Activated gamma-delta T cell treated with anti-CD3 and anti-CD28 coated beads, Interleukin-2, amount 50 U/mL, for 16 hours (primary cell): ENCODE measurements around the gene RPS2.
A peak's percentile ranks its signal among the peaks of the same experiment; 100 is the strongest.
"Not testable (repeated sequence)": the region's sequence is repeated elsewhere in the genome, so short reads cannot be mapped to it uniquely, and the experiment has no call there.

Source experiments
- DNase-seq: peaks from one replicate; pipeline ENCODE4 v3.0.0-alpha.2; 2020; ENCODE audit warnings: low read depth

RPS2 gene

DNA sequence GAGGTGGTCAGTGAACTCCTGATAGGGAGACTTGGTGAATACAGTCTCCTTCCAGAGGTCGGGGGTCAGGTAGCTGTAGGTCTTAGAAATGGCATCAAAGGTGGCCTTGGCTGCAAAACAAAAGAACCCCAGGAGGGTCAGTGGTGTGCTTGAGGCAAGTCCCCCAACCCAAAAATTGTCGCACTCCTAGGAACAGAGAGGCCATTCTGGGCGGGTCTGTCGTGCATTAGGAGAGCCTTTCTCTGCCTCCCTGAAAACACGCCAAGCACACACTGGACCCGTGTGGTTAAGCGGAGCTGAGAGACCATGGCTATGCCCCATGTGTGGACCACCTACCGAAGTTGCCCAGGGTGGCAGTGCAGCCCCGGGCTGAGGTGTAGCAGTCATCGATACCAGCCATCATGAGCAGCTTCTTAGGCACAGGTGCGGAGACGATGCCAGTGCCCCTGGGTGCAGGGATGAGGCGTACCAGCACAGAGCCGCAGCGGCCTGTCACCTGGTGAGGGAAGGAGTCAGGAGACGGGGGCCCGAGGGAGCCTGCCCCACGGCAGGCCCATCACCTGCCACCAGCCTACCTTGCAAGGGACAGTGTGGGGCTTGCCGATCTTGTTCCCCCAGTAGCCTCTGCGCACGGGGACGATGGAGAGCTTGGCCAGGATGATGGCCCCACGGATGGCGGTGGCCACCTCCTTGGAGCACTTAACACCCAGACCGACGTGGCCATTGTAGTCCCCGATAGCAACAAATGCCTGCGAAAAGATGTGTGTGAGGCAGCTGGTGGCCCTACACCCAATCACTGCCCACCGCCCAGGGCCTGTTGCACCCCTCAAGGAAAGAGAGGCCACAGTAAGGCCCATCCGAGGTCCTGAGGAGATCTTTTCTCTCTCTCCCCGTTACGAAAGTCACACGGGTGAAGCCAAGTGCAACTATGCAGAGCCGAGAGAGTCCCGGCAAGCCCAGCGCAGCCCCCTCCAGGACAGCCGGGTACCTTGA, 2.2 kb downstream of the RPS2 start:
- DNase-seq, result not testable (repeated sequence)

DNA sequence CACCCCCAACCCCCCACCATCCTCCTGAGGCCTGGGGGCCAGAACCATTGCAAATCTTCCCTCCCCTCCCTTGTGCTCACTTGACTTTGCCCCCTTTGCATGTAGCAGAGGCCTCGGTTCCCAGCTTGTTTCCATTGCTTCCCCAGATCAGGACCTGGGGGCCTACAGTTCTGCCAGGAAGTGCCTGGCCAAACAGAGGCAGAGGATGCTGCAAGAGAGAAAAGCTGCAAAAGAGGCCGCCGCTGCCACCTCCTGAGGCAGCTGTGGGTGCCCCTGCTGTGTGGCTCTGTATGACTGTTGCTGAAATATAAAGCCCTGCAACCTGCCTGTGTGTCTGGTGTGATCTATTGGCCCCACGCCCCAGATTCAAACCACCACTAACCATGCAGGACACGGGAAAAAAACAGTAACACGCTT, 3.0 kb downstream of the RPS2 start:
- DNase-seq, result no peak

DNA sequence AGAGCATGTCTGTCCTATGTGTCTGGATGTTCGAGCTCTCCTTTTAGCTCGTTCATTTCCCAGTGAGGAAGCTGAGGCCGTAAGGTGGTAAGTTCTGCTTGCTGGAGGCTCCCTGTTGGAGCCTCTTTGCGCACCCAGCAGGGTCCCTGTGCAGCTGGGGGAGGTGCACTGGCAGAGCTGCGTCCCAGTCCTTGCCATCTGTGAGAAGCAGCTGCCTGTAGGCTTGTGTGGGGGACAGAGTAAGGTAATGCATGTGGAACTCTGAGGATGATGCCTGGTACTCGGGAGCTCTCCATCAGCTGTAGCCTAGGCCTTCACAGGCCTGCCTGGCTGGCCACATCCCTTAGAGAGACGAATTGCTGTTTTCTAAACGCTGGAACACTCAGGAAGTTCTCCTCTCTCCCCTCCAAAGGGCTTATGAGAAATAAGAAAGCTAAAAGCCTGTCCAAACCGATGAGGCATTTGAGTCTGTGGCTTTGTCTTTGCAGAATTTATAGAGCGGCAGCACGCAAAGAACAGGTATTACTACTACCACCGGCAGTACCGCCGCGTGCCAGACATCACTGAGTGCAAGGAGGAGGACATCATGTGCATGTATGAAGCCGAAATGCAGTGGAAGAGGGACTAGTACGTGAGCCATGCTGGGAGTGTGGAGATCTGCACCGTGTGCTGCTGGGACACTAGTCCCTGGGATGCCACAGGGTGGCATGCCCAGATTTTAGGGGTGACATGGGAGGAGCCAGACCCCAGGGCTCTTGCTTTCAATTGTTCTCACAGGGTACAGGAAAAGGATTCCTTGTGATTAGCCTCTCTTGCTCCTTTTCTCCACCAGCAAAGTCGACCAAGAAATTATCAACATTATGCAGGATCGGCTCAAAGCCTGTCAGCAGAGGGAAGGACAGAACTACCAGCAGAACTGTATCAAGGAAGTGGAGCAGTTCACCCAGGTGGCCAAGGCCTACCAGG, 3.7 kb downstream of the RPS2 start:
- DNase-seq, result no peak

DNA sequence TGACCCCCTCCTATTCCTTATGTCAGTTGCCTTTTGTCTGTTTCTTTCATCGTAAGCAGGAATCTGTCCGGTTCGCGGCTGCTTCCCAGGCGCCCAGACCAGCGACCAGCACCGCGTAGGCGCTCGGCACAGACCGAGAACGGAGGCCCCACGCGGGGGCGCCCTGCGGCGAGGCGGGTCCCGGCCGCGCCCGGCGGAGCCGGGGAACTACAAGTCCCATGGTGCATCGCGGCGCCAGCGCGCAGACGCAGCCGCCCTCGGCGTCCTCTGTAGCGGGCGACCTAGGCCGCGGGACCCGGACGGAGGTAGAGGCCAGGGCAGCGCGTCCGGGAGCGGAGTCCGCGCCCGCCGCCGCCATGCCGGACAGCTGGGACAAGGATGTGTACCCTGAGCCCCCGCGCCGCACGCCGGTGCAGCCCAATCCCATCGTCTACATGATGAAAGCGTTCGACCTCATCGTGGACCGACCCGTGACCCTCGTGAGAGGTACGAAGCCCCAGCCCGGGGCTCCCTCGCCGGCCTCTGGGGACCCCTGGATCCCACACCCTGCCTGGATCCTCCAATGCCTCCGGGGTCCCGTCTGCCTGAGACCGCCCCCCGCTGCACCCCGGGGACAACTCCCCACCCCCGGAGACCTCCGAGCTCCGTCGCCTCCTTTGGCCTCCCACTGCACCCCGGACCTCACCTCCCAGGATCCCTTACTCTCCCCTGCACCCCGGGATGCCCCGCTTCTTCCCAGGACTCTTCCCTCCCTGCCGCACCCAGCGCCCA, 5.2 kb downstream of the RPS2 start, which contains the start of gene NDUFB10:
TSS of gene NDUFB10 (plus strand) at position 270 of the 771 bp plus-strand sequence. CDS start at position 357, 87 bp downstream.
- DNase-seq, result peak; percentile 88

DNA sequence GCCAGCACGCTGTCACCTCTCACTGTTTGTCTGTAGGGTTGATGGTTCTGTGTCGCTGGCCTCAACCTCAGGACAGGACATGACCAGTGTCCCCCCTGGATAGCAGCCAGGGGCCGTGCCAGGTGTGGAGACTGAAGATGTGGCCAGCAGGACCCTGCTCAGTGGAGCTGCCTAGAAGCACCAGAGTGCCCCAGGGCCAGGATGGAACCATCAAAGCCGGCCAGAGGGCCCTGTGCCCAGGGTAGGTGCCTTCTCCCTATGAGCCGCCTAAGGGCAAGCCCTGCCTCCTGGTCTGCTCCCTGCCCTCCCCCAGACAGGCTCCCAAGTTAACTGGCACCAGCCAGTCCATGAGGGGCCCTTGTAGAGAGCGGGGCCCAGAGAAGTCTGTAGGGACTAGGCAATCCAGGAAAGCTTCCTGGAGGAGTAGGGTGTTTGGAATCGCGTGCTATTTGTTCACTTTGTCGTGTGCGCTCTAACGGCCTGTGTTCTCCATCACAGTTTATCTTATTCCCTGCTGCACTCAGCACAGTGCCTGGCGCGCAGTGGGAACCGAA, 5.8 kb downstream of the RPS2 start:
- DNase-seq, result no peak

DNA sequence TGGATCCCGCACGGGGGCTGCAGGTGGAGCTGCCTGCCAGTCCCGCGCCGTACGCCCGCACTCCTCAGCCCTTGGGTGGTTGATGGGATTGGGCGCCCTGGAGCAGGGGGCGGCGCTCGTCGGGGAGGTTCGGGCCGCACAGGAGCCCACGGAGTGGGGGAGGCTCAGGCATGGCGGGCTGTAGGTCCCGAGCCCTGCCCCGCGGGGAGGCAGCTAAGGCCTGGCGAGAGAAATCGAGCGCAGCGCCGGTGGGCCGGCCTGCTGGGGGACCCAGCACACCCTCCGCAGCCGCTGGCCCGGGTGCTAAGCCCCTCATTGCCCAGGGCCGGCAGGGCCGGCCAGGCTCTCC, 6.5 kb downstream of the RPS2 start:
- DNase-seq, result not testable (repeated sequence)

DNA sequence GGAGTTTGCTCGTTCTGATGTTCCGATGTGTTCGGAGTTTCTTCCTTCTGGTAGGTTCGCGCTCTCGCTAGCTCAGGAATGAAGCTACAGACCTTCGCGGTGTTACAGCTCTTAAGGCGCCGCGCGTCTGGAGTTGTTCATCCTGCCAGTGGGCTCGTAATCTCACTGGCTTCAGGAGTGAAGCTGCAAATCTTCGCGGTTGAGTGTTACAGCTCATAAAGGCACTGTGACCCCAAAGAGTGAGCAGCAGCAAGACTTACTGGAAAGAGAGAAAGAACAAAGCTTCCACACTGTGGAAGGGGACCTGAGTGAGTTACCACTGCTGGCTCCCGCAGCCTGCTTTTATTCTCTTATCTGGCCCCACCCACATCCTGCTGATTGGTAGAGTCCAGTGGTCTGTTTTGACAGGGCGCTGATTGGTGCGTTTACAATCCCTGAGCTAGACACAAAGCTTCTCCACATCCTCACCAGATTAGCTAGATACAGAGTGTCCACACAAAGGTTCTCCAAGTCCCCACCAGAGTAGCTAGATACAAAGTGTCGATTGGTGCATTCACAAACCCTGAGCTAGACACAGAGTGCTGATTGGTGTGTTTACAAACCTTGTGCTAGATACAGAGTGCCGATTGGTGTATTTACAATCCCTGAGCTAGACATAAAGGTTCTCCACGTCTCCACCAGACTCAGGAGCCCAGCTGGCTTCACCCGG, 7.0 kb downstream of the RPS2 start:
- DNase-seq, result not testable (repeated sequence)

DNA sequence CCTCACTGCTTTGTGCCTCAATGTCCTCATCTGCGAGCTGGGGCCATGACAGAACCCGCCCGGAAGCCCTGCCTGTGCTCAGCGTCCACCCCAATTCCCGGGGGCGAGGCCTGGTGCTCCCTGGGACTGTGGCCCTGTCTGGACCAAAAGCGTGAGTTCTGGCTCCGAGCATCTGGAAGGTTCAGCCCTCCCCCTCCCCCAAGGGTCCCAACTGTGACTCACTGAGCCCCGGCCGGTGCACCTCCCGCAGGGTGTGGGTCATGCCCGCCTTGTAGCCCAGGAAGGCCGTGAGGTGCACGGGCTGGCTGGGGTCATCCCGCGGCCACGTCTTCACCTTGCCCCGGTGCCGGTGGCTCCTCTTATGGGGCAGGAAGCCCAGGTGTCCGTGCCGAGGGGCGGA, 10.9 kb downstream of the RPS2 start:
- no peak for DNase-seq

DNA sequence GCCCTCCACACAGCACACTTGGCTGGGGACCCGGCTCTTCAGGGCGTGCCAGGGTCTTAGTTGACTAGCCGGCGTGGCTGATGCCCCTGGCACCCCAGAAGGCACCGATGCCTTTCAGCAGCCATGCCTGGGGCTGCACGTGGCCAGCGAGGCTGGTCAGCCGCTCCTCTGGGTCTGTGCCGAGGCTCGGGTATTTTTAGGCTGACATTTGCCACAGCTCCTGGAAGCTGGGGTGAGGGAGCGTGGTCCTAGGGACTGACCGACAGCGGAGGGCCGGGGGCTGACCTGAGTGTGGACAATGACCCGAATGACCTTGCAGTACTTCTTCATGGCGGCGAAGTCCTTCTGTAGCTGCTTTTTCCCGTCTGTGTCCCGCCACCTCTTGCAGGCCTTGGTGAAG, 14.1 kb downstream of the RPS2 start:
- no peak for DNase-seq

DNA sequence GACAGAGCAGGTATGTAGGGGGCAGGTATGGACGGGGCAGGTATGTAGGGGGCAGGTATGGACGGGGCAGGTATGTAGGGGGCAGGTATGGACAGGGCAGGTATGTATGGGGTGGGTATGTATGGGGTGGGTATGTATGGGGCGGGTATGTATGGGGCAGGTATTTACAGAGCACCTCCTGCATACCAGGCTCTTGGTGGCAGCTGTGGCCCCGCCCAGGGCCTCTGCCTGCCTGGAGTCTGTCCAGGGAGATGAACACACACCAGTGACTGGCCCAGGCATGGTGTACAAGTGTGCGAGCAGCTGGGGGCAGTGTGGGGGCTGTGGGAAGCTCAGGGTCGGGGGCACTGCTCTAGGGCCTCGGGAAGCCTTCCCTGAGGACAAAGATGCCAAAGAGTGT, 14.6 kb downstream of the RPS2 start:
- no peak for DNase-seq

DNA sequence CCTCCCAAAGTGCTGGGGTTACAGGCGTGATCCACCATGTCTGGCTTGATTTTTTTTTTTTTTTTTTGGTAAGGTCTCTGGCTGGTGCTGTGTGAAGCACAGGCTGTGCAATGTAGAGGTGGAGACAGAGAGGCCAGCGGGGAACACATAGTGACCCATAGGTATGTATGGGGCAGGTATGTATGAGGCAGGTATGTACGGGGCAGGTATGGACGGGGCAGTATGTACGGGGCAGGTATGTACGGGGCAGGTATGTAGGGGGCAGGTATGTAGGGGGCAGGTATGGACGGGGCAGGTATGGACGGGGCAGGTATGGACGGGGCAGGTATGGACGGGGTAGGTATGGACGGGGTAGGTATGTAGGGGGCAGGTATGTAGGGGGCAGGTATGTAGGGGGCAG, 15.1 kb downstream of the RPS2 start:
- DNase-seq, result no peak

DNA sequence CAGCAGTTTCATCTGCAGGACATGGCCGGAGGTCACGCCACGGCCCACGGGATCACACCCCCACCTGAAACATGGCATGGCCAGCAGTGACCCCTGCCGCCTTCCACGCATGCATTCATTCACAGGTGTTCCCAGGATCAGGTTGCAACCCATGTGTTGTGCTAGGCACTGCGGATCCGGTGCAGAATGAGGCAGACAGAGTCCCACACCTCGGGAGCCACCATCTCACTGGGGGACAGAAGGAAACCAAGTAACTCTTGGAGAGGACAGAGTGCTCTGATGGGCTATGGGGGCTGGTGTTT, 17.3 kb downstream of the RPS2 start:
- no peak for DNase-seq

DNA sequence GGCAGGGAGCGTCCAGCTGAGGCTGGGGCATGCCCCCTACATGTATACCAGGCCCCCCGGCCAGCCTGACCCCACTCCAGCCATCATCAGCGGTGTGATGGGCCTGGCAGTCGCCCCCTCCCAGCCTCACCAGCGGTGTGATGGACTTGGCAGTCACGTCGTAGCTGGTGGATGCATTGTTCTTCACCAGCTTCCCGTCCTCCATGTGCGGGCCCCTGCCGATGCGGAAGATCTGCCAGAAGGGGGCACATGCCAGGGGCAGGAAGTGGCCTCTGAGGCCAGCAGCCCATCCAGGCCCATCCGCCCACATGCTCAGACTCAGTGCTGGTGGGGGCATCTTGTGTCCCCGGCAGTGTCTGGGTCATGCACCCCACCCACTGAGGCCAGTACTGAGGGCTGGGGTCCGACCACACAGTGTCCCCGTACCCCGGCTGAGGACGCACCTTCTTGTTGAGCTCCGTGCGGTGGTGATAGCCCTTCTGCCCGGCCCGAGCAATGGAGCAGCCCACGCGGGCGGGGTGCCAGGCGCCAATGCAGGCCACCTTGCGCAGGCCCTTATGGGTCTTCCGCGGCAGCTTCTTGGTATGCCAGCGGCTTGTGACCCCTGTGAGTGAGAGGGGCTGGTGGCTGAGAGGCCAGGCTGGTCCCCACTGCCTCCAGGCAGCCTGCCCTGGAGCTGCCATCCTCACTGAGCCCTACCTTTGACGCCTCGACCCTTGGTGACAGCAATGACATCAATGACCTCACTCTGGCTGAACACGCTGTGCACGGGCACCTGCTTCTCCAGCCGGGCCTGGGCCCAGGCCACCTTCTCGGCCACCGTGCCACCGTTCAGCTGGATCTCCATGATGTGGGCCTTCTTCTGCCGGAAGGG, 17.9 kb downstream of the RPS2 start:
- DNase-seq, result no peak

DNA sequence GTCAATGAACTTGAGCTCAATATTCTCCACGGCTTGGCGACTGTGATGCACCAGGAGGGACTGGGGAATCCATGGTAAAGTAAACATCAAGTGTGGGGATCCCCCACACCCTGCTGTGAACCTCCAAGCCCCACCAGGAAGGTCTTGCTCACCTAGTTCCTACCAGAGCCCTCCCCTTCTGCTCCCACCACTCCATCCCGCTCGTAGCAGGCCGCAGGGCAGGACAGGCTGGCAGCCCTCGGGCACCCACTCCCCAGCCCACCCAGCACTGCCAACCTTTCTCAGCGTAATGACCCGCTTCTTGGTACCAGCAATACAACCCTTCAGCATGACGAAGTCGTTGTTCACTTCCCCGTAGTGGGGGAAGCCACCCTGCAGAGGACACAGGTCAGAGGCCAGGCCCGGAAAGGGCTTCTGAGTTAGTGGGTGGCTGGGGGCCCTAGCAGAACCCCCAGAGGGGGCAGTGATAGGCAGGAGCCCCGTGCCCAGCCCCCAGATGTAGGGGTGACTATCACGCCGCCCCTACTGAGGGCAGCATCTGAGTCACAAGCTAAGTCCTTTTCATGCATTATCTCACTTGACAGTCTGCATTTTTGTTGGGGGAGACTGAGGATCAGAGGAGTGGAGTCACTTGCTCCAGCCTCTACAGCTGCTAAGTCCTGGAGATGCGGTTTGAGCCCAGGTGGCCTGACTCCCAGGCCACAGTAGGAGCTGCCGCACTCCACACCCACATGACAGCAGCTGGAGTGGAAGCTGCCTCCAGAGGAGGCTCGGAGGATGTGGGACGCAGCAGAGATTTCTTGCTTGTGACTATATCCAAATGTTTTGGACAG, 18.9 kb downstream of the RPS2 start:
- no peak for DNase-seq

DNA sequence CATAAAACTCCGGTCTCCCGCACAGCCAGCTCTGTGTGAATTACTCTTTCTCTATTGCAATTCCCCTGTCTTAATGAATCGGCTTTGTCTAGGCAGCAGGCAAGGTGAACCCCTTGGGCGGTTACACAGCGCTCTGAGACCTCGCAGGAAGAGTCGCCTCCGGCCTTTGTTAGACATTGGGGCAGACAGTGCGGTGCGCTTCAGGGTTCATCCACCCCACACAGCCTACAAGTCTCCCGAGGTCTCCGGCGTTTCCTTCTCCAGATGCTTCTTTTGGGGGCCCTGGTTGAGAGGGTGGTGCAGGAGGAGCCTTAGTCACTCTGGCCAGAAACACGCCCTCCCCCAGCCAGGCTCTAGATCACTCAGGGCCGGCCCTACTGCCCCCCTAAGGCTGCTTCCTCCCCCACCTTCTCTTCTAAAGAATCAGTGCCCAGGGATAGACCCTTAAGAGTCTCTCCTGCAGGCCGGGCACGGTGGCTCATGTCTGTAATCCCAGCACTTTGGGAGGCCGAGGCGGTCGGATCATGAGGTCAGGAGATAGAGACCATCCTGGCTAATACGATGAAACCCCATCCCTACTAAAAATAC, 19.9 kb downstream of the RPS2 start:
- no peak for DNase-seq

DNA sequence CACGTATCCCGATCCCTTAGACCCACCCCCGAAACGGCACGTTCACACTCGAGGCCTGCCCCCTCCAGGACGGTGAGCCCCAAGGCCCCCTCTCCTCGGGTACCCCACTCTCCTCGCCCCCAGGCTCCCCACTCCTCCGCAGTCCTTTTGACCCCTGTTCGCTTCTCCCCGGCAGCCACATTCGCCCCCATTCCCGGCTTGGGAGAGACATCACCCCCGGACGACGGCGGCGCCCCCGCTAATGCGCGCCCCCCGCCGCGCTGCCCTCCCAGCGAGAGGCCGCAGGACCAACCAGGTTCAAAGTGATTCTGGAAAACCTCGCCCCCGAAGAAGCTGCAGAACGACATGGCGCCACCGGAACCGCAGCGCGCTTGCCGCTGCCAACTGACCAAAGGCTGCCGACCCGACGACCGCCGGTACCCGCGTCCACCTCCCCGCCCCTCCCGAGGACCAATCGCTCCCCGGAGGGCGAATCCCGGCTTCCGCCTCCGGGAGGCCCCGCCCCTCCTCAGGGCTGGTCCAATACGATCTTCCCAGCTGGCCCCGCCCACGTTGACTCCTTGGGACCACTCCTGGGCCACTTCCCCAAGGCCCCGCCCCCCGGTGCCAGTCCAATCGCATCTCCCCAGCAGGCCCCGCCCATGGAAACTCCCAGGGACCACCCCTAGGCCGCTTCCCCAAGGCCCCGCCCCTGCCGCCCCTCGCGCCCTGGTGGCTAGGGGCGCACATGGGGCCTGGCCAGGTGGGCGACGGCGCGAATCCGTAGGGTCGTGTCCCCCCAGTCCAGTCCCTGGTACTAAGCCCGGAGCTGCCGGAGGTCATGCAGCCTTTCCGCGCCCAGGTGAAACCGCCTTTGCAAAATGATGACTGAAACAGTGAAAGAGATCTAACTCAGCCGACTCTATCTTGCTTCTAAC, 21.6 kb downstream of the RPS2 start, which contains the start of gene MSRB1:
TSS of gene MSRB1 (minus strand) at position 390 of the 917 bp plus-strand sequence. CDS start at position 347, 43 bp downstream.
- peak; percentile 99 for DNase-seq

DNA sequence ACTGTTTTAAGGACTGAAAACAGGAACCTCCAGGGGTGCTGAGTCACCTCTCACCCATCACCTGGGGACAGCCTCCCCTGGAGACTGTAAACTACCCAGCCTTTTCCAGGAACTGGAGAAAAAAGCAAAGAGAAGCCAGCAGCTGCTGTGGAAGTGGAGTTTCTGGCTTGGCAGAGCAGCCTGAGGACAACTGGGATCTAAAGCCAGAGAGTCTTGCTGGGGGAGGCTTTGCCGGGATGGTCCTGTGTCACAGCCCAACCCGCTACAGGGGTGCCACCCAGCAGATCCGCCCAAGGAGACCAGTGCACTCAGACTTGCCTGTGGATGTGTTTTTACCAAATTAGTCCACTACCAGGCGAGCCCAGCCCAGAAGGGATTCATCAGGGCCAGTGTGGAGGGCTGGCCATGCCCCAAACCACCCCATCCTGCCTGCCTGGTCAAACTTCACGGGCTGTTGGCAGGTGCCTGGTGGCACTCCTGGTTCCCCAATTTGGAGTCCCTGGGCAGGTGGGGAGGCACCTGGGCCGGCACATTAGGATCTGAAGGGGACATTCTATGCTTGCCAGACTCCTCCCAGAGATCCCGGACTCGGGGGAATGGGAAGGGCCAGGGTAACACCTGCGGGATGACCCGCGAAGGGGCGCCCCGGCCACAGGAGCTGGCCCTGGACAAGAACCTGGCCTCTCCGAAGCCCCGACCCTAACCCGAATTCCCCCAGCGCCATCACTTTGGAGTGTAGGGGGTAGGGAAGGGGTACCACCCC, 22.4 kb downstream of the RPS2 start:
- DNase-seq, result no peak
